Measurements from ENCODE around the gene GJB3. TPM values are rescaled to one million over a fixed set of nuclear protein-coding genes. Genes with fewer than 3 reads are reported as not detected.
"Not testable (repeated sequence)": the region's sequence is repeated elsewhere in the genome, so short reads cannot be mapped to it uniquely, and the experiment has no call there.

GJB3 gene
- total RNA-seq, 2 donors from 2014 or later = 7.5 to 20.7 TPM

GRCh38 chr1:34800214-34800613, 19.2 kb downstream of the GJB3 start:
- no peak for DNase-seq
- Histone ChIP-seq H3K9me3 (no peaks in the 10 kb centered on the region), H3K4me3 (no peak overlapping the region), H3K27me3 (no peaks in the 10 kb centered on the region), H3K4me1 (no peaks in the 10 kb centered on the region), H3K36me3 (no peaks in the 10 kb centered on the region), H3K9ac (ENCODE audit: low read depth in 2 of 2, low read length in 2 of 2) (no peak overlapping the region), H3K27ac (no peak overlapping the region)
- TF ChIP-seq CTCF (IDR thresholded peaks at IDR 0.05) = no peak
- intact Hi-C loops (cut with DNase I) = no loop called here

GRCh38 chr1:34803770-34804169, 22.8 kb downstream of the GJB3 start:
- Histone ChIP-seq H3K27ac (no peak overlapping the region), H3K9ac (ENCODE audit: low read depth in 2 of 2, low read length in 2 of 2) (no peak overlapping the region), H3K4me3 (no peak overlapping the region), H3K36me3 (no peaks in the 10 kb centered on the region), H3K27me3 (no peaks in the 10 kb centered on the region), H3K4me1 (no peaks in the 10 kb centered on the region), H3K9me3 (no peaks in the 10 kb centered on the region)
- no peak for TF ChIP-seq CTCF (IDR thresholded peaks at IDR 0.05)
- DNase-seq = no peak
- intact Hi-C loops (cut with DNase I) = no loop called here

GRCh38 chr1:34806396-34806795, 25.4 kb downstream of the GJB3 start:
- Histone ChIP-seq H3K9me3 (no peaks in the 10 kb centered on the region), H3K36me3 (no peaks in the 10 kb centered on the region), H3K4me3 (no peak overlapping the region), H3K9ac (ENCODE audit: low read depth in 2 of 2, low read length in 2 of 2) (no peak overlapping the region), H3K27ac (no peak overlapping the region), H3K27me3 (no peaks in the 10 kb centered on the region), H3K4me1 (no peaks in the 10 kb centered on the region)
- intact Hi-C loops (cut with DNase I) = no loop called here
- DNase-seq = no peak
- no peak for TF ChIP-seq CTCF (IDR thresholded peaks at IDR 0.05)

GRCh38 chr1:34808051-34808810, 27.2 kb downstream of the GJB3 start:
- TF ChIP-seq CTCF (IDR thresholded peaks at IDR 0.05) = no peak
- Histone ChIP-seq H3K4me3 (no peak overlapping the region), H3K27me3 (no peaks in the 10 kb centered on the region), H3K36me3 (no peaks in the 10 kb centered on the region), H3K4me1 (no peaks in the 10 kb centered on the region), H3K9me3 (no peaks in the 10 kb centered on the region), H3K9ac (ENCODE audit: low read depth in 2 of 2, low read length in 2 of 2) (no peak overlapping the region), H3K27ac (no peak overlapping the region)
- intact Hi-C loops (cut with DNase I) = no loop called here
- DNase-seq = no peak

- H3K27me3 ChIP-seq; H3K9me3 ChIP-seq; H3K4me3 ChIP-seq; H3K27ac ChIP-seq; H3K4me1 ChIP-seq; intact Hi-C loops (cut with DNase I); DNase-seq; H3K36me3 ChIP-seq; H3K9ac ChIP-seq (ENCODE audit: low read depth in 2 of 2, low read length in 2 of 2): not testable (repeated sequence)
Measured at GRCh38 chr1:34810781-34811180, 29.8 kb downstream of the GJB3 start.

- no peaks in the 10 kb centered on the region for H3K36me3 ChIP-seq
- H3K4me3 ChIP-seq = no peak overlapping the region
- no peaks in the 10 kb centered on the region for H3K9me3 ChIP-seq
- no peak for DNase-seq
- no peak overlapping the region for H3K27ac ChIP-seq
- no peak overlapping the region for H3K9ac ChIP-seq (ENCODE audit: low read depth in 2 of 2, low read length in 2 of 2)
- no peak for TF ChIP-seq CTCF (IDR thresholded peaks at IDR 0.05)
- intact Hi-C loops (cut with DNase I) = no loop called here
- no peaks in the 10 kb centered on the region for H3K4me1 ChIP-seq
- H3K27me3 ChIP-seq = no peaks in the 10 kb centered on the region
Measured at GRCh38 chr1:34816332-34816731, 35.3 kb downstream of the GJB3 start.
